ENCODE results near the gene SLC38A4. TPM values are rescaled to one million over a fixed set of nuclear protein-coding genes. Genes with fewer than 3 reads are reported as not detected.

SLC38A4 gene
- total RNA-seq, 2 donors from 2014 or later: 0.14 TPM; not detected in 1

GRCh38 chr12:46774322-46774633, 51.5 kb downstream of the SLC38A4 start:
- Histone ChIP-seq H3K9me3 (no peaks in the 10 kb centered on the region), H3K27ac (no peak overlapping the region), H3K36me3 (no peaks in the 10 kb centered on the region), H3K4me3 (no peak overlapping the region), H3K4me1 (ENCODE audit: control insufficient read depth in 1 of 2, low read depth in 2 of 2) (peaks cover 5 to 10% of the 10 kb centered on the region in 2 donors), H3K27me3 (replicated peaks; ENCODE audit: insufficient read depth) (no peaks in the 10 kb centered on the region)
- DNase-seq (ENCODE audit: low spot score) (no peak), ATAC-seq (ENCODE audit: insufficient number of reproducible peaks, low FRiP score, low read depth) (no peak)
- no peak for TF ChIP-seq CTCF (IDR thresholded peaks at IDR 0.05)

GRCh38 chr12:46773586-46774321, 52.0 kb downstream of the SLC38A4 start:
- H3K27me3 ChIP-seq (replicated peaks; ENCODE audit: insufficient read depth): no peaks in the 10 kb centered on the region
- no peaks in the 10 kb centered on the region for H3K9me3 ChIP-seq
- ATAC-seq (ENCODE audit: insufficient number of reproducible peaks, low FRiP score, low read depth) (no peak), DNase-seq (ENCODE audit: low spot score) (no peak)
- H3K4me1 ChIP-seq (ENCODE audit: control insufficient read depth in 1 of 2, low read depth in 2 of 2): peaks cover 5 to 10% of the 10 kb centered on the region in 2 donors
- no peak overlapping the region for H3K4me3 ChIP-seq
- H3K27ac ChIP-seq: no peak overlapping the region
- TF ChIP-seq CTCF (IDR thresholded peaks at IDR 0.05): no peak
- H3K36me3 ChIP-seq: no peaks in the 10 kb centered on the region

GRCh38 chr12:46771268-46771827, 54.4 kb downstream of the SLC38A4 start:
- H3K4me3 ChIP-seq: no peak overlapping the region
- no peaks in the 10 kb centered on the region for H3K36me3 ChIP-seq
- H3K9me3 ChIP-seq: no peaks in the 10 kb centered on the region
- ATAC-seq (ENCODE audit: insufficient number of reproducible peaks, low FRiP score, low read depth) (no peak), DNase-seq (ENCODE audit: low spot score) (no peak)
- no peaks in the 10 kb centered on the region for H3K27me3 ChIP-seq (replicated peaks; ENCODE audit: insufficient read depth)
- TF ChIP-seq CTCF (IDR thresholded peaks at IDR 0.05): no peak
- no peak overlapping the region for H3K27ac ChIP-seq
- peaks cover 5 to 10% of the 10 kb centered on the region in 2 donors for H3K4me1 ChIP-seq (ENCODE audit: control insufficient read depth in 1 of 2, low read depth in 2 of 2)

- no peak for TF ChIP-seq CTCF (IDR thresholded peaks at IDR 0.05)
- ATAC-seq (ENCODE audit: insufficient number of reproducible peaks, low FRiP score, low read depth): no peak
- Histone ChIP-seq H3K27ac (no peak overlapping the region), H3K27me3 (replicated peaks; ENCODE audit: insufficient read depth) (no peaks in the 10 kb centered on the region), H3K36me3 (no peaks in the 10 kb centered on the region), H3K9me3 (no peaks in the 10 kb centered on the region), H3K4me3 (no peak overlapping the region), H3K4me1 (ENCODE audit: control insufficient read depth in 1 of 2, low read depth in 2 of 2) (peaks cover 5 to 10% of the 10 kb centered on the region in 2 donors)
- DNase-seq (ENCODE audit: low spot score): no peak
Observed at GRCh38 chr12:46770501-46771183, 55.2 kb downstream of the SLC38A4 start.

DNA sequence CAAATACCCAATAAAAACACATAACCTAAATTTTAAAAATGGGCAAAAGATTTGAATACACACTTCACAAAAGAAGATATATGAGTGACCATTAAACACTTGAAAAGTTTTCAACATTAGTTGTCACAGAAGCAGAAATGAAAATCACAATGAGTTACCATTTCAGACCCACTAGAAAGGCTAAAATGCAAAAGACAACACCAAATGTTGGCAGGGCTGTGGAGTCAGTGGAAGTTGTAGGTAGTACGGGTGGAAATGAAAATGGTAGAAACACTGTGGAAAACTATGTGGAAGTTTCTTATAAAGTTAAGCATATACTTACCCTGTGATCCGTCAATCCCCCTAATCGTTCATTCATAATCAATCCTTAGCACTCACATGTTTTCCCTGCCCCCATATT, 61.8 kb downstream of the SLC38A4 start:
- H3K36me3 ChIP-seq: no peaks in the 10 kb centered on the region

More for the DNA sequence above, 61.8 kb downstream of the SLC38A4 start:
- no peak overlapping the region for H3K4me3 ChIP-seq
- ATAC-seq (ENCODE audit: insufficient number of reproducible peaks, low FRiP score, low read depth) (no peak), DNase-seq (ENCODE audit: low spot score) (no peak)
- no peaks in the 10 kb centered on the region for H3K9me3 ChIP-seq
- H3K4me1 ChIP-seq (ENCODE audit: control insufficient read depth in 1 of 2, low read depth in 2 of 2): no peaks in the 10 kb centered on the region
- no peak for TF ChIP-seq CTCF (IDR thresholded peaks at IDR 0.05)
- H3K27me3 ChIP-seq (replicated peaks; ENCODE audit: insufficient read depth): no peaks in the 10 kb centered on the region
- no peak overlapping the region for H3K27ac ChIP-seq
